HG03159 (cell line): Measurements from ENCODE around the gene STT3B.
"Not testable (repeated sequence)": the region's sequence is repeated elsewhere in the genome, so short reads cannot be mapped to it uniquely, and the experiment has no call there.

Experiments
- ATAC-seq: cut with Tn5 transposase; IDR thresholded peaks from one replicate; pipeline ENCODE4 v1.9.1; 2021; ENCODE audit warnings: mild to moderate bottlenecking, moderate library complexity; ENCODE audit not compliant: unreplicated experiment

Gene STT3B

DNA sequence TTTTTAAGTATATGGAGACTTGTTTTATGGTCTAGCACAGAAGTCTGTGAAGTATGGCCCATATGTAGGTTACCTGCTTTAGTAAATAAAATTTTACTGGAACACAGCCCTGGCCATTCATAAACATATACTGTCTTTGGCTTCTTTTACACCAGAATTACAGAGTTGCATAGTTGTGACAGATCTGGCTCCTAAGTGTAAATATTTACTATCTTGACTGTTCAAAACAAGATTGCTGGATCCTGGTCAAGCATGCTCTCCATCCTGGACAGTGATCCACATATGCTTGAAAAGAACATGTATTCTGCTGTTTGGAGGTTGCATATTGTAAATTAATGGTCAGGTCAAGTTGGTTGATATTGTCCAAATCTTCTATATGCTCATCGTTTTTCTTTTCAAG lies 57.9 kb downstream of the STT3B start:
- ATAC-seq: no peak

DNA sequence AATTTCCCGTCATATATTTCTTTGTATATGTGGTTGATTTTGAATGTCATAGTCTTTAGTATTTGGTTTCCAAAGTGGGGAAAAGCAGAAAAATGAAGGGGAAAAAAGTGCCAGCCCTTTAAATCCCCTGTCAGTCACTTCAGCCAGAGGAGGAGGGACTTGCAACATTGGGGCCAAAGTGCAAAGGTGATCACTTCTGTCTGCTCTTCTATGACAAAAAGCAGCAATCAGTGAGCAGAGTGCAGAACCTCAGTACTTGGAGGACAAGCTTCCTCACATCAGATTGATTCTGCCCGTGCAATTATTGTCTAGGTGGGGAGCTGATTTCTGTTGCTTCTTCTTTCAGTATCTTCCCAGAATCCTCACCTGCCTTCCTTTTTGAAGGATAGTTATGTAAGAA lies 60.0 kb downstream of the STT3B start:
- ATAC-seq: no peak

DNA sequence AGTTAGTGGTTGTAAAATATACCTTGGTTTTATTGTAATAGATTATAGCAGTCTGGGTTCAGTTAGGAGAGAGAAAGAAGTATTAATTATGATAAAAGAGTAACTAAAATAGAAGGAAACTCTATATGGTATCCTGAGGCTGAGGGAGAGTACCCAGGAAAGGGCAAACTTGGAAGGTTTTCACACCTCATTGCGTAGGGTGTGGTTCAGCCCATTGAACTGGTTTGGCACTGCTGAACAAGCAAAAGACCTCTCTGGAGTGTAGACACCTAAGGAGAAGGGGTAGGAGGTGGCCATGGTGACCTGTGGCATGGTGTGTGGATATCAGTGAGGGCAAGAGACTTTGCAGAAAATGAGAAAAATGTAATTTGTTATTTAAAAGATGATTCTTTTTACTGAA lies 63.5 kb downstream of the STT3B start:
- no peak for ATAC-seq

DNA sequence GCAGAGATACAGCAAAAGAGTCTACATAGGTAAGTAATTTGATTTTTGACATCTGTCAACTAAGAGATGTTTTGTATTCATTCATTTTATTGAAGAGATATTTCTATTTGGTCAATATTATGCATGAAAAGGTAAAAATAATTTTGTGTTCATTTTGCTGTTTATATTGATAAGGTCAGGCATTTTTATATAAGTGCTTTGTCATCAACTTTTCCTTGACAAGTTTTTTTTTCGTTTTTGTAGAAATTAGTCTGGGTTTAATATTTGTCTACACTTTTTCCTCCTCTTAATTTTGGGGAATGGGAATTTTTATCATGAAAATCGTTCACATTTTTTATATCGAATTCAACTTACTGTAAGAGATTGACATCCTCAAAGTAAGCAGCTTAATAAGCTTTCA lies 67.7 kb downstream of the STT3B start:
- no peak for ATAC-seq

GRCh38 chr3:31605333-31605732 lies 72.6 kb downstream of the STT3B start:
- ATAC-seq: not testable (repeated sequence)

DNA sequence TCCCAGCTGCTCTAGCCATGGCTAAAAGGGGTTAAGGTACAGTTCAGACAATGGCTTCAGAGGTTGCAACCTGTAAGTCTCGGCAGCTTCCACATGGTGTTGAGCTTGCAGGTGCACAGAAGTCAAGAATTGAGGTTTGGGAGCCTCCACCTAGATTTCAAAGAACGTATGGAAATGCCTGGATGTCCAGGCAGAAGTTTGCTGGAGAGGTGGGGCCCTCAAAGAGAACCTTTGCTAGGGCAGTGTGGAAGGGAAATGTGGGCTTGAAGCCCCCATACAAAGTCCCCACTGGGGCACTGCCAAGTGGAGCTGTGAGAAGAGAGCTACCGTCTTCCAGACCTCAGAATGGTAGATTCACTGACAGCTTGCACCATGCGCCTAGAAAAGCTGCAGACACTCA lies 73.7 kb downstream of the STT3B start:
- no peak for ATAC-seq

DNA sequence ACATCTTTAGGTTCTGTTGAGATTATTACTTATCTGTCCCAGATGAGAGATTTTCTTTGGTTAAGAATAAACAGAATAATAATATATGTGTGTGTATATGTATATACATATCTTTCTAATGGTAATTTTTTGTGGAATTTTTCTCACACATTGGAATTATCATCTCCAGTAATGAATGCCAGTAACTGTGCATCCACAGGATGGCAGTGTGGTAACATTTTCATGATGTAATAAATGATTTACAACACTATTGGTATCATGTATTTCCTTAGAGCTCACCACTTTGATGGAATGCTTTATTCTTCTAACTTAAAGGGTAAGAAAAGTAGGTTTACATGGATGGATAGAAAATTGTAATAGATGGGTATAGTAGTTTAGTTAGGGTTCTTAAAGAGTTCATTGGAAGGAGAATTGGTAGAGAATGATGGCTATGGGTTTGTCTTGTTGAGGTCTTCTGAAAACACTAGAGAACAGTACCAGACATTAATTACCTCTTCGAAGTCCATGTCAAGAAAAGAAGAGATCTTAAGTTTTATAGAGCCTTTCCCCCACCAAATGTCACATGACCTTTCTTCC lies 78.1 kb downstream of the STT3B start:
- no peak for ATAC-seq

- no peak for ATAC-seq
Observed at GRCh38 chr3:31613177-31613576, 80.5 kb downstream of the STT3B start.

GRCh38 chr3:31613654-31614053 lies 80.9 kb downstream of the STT3B start:
- no peak for ATAC-seq

- no peak for ATAC-seq
Observed at GRCh38 chr3:31614162-31614921, 81.6 kb downstream of the STT3B start.

GRCh38 chr3:31615071-31615875 lies 82.5 kb downstream of the STT3B start:
- no peak for ATAC-seq

- ATAC-seq: no peak
Observed at GRCh38 chr3:31616711-31617110, 84.0 kb downstream of the STT3B start.

- ATAC-seq: peak; percentile 46
Observed at GRCh38 chr3:31620656-31621055, 87.9 kb downstream of the STT3B start.

GRCh38 chr3:31621314-31621713 lies 88.6 kb downstream of the STT3B start:
- ATAC-seq: no peak

DNA sequence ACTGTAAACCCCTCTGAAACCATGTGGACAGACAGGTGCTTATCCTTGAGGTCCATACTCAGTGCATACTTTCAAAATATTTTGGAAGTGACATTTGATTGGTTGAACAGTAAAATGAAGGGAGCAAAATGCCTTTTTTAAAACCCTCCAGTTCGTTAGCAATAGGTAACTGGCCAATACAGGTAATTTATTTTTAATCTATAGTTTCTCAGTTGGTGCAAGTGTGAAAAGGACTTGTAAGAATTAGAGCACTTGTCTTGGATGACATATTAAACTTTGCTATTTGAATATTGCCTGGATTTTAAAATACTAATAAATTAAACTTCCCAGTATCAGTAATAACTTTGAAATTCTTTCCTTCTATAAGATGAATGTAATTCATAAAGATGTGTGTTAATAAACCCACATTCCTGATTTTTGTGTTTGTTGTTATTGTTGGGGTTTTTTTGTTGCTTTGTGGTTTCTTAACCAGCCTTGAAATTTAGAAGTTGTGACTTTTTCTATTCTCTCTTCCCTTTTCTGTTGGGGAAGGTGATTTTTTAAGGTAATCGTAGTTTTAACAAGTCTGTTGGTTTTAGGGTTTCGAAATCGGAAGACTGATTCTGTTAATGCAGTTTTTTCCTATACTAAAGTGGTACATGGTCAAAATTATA lies 90.0 kb downstream of the STT3B start:
- no peak for ATAC-seq

GRCh38 chr3:31624083-31624709 lies 91.5 kb downstream of the STT3B start:
- peak; percentile 51 for ATAC-seq

- ATAC-seq: no peak
Observed at GRCh38 chr3:31625358-31625757, 92.6 kb downstream of the STT3B start.

GRCh38 chr3:31629054-31629453 lies 96.3 kb downstream of the STT3B start:
- no peak for ATAC-seq

- ATAC-seq: no peak
Observed at GRCh38 chr3:31634476-31634875, 101.8 kb downstream of the STT3B start.

DNA sequence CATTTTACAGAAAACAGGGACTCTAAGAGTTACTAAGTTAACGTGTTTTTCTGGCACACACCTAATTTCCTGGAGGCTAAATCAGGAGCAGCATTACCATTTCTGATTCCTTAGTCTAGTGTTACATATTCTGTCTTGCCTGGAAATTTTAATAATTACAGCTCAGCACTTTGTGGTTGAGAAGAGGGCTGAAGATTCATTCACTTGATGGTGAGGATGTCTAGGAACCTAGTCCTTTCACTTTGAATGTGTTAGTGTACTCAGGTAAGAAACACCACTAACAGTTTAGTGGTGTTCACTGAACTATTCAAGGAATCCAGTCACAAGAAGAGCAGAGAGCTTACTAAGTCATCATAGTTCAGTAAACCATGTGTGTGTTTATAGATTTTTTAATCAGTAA lies 102.8 kb downstream of the STT3B start:
- ATAC-seq: no peak

GRCh38 chr3:31636049-31636448 lies 103.3 kb downstream of the STT3B start:
- no peak for ATAC-seq
